Mucosa of descending colon (tissue), 3 donors: ENCODE data around the gene DOK7. TPM values are rescaled to one million over a fixed set of nuclear protein-coding genes. Genes with fewer than 3 reads are reported as not detected.

Source experiments
- ATAC-seq: fragments of 200-7000 bp; cut with Tn5 transposase; one replicate; pipeline ENCODE4 v1.9.1; 2020; ENCODE audit warnings: mild to moderate bottlenecking, moderate library complexity
- DNase-seq, 3 donors: peaks; one replicate each; pipeline ENCODE4 v3.0.0-alpha.2; 2020
- H3K36me3 ChIP-seq: fragments of 200-600 bp; one replicate; pipeline ENCODE4 v1.8.0; 2021; ENCODE audit warnings: low read depth, mild to moderate bottlenecking
- H3K4me1 ChIP-seq: fragments of 200-600 bp; one replicate; pipeline ENCODE4 v1.8.0; 2021; ENCODE audit warnings: low read depth, mild to moderate bottlenecking
- H3K4me3 ChIP-seq: fragments of 200-600 bp; one replicate; pipeline ENCODE4 v1.8.0; 2021; ENCODE audit warnings: mild to moderate bottlenecking
- H3K9me3 ChIP-seq: fragments of 200-600 bp; one replicate; pipeline ENCODE4 v1.8.0; 2021; ENCODE audit warnings: mild to moderate bottlenecking
- CTCF ChIP-seq: fragments of 200-600 bp; IDR thresholded peaks from one replicate; pipeline ENCODE4 v1.8.0; 2022; ENCODE audit warnings: antibody characterized with exemption, mild to moderate bottlenecking
- intact Hi-C, 2 donors: fragments of 100-400 bp; cut with DNase I in 1 of 2; cut with micrococcal nuclease in 1 of 2; formaldehyde crosslinking; loops; one replicate each; pipeline versions ENCODE4 v1.11.0 to v1.11.1; 2022; cut with DNase I, micrococcal nuclease
- total RNA-seq, 3 donors: library from RNA; stranded (reverse); fragmentation: NEBNext Ultra II Directional in 2 of 3; extraction: Animal tissue kit (Norgen Biotek cat#: 25700) in 2 of 3; gene quantifications; one replicate each; pipeline versions ENCODE4 v1.2.1 to v1.2.4, GENCODE V29; 2021 to 2023
- donor health status: DM: no; HTN: no; CAD: no; lungs with moderate emphysema.
- donor health status: DM: no; HTN: no; CAD: no.
- donor health status: DM: no; HTN: yes; CAD: no.

The DOK7 gene
- total RNA-seq, 3 donors from 2014 or later: 0.28 to 0.61 (median 0.39) TPM

DNA sequence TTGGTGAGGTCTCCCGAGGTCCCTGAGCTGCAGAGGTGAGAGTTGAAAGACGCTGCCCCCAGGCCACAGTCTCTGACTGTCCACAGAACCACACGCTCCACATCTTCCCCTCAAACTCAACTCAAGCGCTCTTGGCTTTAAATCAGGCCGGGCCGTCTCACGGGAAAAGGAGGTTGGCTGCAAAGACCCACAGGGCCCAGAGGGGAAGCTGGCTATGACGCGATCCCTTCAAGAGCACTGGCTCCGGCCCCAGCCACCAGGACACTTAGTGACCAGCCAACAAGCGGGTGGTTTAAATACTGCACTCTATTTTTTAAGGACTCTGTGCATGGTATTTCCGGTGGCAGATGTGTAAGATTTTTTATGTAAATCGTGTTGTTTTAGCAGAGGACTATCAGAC is 49.2 kb downstream of the DOK7 start:
- no peak for ATAC-seq
- no peak overlapping the region for H3K4me3 ChIP-seq
- H3K36me3 ChIP-seq: peaks cover 21% of the 10 kb centered on the region
- TF ChIP-seq CTCF: no peak
- H3K4me1 ChIP-seq: no peaks in the 10 kb centered on the region
- no peak for DNase-seq
- no peaks in the 10 kb centered on the region for H3K9me3 ChIP-seq
- intact Hi-C loops: no loop called here

DNA sequence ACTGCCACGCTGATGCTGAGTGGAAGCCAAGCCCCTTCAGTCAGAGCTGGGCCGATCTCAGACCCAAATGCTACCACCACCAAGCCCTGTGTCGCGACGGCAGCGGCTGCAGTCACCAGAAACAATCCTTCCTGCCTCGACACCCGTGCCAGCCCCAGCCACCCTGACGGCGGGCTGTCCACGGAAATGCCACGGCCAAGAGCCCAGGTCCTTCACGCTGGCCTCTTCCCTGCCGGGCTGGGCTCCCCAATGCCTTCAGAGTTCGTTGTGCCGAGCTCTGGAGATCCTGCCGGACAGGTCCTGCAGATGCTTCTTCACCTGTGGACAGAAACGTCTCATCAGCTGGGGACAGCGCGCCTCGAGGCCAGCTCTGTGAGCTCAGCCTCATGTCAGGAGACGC is 49.6 kb downstream of the DOK7 start:
- H3K4me1 ChIP-seq: no peaks in the 10 kb centered on the region
- intact Hi-C loops: no loop called here
- H3K36me3 ChIP-seq: peaks cover 21% of the 10 kb centered on the region
- H3K9me3 ChIP-seq: no peaks in the 10 kb centered on the region
- DNase-seq: no peak
- no peak overlapping the region for H3K4me3 ChIP-seq
- ATAC-seq: no peak
- no peak for TF ChIP-seq CTCF

DNA sequence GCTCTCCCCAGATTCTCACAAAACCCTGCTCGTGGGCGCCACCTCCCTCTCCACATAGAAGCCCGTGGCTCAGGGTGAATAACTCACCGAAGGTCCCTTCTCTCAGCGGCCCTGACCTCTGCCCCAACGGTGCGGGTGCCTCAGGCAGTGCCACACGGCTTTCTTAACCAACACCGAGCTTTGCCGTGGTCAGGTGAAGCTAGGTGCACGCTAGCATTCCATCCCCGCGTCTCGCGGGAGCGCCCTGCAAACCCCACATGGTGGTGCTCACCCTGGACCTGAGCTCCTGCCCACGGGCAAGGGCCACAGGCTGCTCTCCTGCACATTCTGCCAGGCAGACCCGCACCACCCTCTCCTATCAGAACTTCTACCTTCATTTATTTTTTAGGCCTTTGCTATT is 50.7 kb downstream of the DOK7 start:
- intact Hi-C loops: no loop called here
- no peaks in the 10 kb centered on the region for H3K9me3 ChIP-seq
- H3K36me3 ChIP-seq: peaks cover 22% of the 10 kb centered on the region
- DNase-seq (peak in 1 of 3 donors; percentile 39), ATAC-seq (no peak)
- no peaks in the 10 kb centered on the region for H3K4me1 ChIP-seq
- H3K4me3 ChIP-seq: no peak overlapping the region
- no peak for TF ChIP-seq CTCF

GRCh38 chr4:3514221-3514780 is 51.2 kb downstream of the DOK7 start:
- ATAC-seq (no peak), DNase-seq (peak in 1 of 3 donors; percentile 27)
- intact Hi-C loops: no loop called here
- Histone ChIP-seq H3K4me1 (no peaks in the 10 kb centered on the region), H3K9me3 (no peaks in the 10 kb centered on the region), H3K4me3 (no peak overlapping the region), H3K36me3 (peaks cover 24% of the 10 kb centered on the region)
- TF ChIP-seq CTCF: no peak

DNA sequence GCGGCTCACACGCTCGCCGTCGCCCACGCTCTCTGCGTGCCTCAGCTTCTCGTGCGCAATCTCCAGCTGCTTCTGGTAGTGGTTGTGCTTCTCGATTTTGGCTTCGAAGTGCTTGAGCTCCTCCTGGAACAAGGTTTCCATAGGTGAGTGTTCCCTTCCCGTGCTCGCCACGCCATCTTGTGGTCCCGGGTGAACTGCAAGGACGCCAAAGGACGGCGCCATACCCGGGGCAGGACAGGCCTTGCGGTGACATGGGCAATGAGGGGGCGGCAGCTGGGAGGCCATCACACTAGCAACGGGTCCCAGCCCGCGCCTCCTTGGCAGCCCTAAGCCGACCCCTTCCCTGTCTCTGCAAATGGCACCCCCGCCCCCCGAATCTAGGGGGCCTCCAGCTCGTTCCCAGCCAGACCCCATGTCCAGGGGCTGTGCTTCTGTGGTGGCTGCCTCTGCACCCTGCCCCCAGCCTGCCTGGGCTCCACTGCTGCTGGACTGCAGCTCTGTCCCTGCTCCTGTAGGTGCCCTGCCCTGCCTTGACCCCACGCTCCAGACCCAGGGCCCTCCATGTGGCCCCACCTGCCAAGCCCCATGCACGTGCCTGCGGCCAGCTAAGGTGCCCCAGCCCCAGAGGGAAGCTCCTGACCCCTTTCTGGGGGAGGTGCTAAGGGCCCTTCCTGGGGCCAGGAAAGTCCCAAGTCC is 51.8 kb downstream of the DOK7 start:
- ATAC-seq (peak; percentile 32), DNase-seq (peak in 1 of 3 donors; percentile 46)
- Histone ChIP-seq H3K4me1 (no peaks in the 10 kb centered on the region), H3K9me3 (no peaks in the 10 kb centered on the region), H3K36me3 (peaks cover 27% of the 10 kb centered on the region), H3K4me3 (no peak overlapping the region)
- intact Hi-C loops: no loop called here
- no peak for TF ChIP-seq CTCF
